Urothelium cell line (cell line): ENCODE results near the gene FPGS.

Experiments
- DNase-seq: peaks from one replicate; pipeline ENCODE4 v3.0.0; 2011; ENCODE audit warnings: low spot score, mixed read lengths
- FAIRE-seq: peaks from 2 replicates; lab custom pipeline; 2011; peaks lifted over from hg19 to GRCh38; lab: Jason Lieb, UNC

Gene FPGS

DNA sequence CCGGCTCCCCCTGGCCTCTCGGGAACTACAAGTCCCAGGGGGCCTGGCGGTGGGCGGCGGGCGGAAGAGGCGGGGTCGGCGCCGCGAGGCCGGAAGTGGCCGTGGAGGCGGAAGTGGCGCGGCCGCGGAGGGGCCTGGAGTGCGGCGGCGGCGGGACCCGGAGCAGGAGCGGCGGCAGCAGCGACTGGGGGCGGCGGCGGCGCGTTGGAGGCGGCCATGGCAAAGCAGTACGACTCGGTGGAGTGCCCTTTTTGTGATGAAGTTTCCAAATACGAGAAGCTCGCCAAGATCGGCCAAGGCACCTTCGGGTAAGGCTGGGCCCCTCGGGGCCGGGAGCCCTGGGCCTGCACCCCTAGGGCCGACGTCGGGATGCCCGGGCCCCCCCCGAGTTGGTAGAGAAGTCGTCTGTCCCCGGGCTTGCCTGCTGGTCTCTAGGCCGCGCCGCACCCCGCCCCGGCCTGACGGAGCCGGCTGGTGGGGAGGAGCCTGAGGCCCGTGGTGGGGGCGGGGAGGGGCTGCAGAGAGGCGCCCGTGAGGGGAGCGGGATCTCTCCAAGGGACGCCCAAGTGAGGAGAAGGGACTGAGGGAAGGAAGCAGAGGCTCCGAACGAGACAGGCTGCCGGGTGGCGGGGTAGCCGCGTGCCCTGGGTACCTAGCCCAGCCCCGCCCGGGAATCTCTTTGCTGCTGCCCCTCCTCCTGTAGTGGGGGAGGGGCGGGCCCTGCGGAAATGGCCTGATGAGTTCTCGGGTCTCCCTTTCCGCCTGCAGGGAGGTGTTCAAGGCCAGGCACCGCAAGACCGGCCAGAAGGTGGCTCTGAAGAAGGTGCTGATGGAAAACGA is 16.5 kb upstream of the FPGS start, which contains the start of gene CDK9:
Gene CDK9 (plus strand): TSS at position 102 of the 840 bp plus-strand sequence. CDS start 115 bp downstream, at position 217.
- DNase-seq (peak; percentile 93), FAIRE-seq (no peak)

DNA sequence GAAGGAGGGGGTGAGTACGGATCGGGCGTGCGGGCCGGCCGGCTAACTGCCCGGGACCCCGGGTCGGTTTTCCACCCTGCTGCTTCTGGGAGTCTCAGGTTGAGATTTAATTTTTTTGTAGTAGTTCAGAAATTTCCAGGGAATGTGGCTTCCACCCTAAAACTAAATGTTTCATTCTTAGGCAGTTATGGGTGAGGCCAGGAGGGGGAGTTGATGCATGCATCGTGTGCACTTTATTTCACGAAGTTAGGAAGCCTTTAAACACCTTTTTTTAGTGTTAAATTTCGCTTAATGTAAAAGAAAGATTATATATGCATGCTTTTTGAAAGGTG is 15.9 kb upstream of the FPGS start:
- FAIRE-seq (no peak), DNase-seq (no peak)

DNA sequence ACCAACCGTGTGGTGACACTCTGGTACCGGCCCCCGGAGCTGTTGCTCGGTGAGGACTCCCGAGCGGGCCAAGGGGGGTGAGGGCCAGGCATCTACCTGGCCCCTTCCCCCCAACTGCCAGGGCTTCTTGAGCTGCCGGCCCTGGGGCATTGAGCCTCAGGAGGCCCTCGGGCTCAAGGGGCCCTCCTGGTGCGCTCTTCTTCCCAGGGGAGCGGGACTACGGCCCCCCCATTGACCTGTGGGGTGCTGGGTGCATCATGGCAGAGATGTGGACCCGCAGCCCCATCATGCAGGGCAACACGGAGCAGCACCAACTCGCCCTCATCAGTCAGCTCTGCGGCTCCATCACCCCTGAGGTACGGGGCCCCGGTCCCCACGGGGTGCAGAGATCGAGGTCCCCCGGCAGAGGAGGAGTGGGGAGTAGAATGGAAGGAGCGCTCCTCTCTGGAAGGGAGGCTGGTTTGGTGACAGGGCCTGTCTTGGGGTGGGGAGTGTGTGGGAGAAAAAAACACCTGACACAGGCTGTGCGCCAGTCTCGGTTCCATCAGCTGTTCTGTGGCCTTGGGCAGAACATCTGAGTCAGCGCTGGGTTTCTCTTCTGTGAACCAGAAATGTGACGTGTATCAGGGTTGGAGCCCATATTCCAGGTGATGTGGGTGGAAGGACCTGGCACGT is 14.2 kb upstream of the FPGS start:
- DNase-seq (no peak), FAIRE-seq (no peak)

DNA sequence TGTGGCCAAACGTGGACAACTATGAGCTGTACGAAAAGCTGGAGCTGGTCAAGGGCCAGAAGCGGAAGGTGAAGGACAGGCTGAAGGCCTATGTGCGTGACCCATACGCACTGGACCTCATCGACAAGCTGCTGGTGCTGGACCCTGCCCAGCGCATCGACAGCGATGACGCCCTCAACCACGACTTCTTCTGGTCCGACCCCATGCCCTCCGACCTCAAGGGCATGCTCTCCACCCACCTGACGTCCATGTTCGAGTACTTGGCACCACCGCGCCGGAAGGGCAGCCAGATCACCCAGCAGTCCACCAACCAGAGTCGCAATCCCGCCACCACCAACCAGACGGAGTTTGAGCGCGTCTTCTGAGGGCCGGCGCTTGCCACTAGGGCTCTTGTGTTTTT is 13.5 kb upstream of the FPGS start:
- DNase-seq (no peak), FAIRE-seq (no peak)

DNA sequence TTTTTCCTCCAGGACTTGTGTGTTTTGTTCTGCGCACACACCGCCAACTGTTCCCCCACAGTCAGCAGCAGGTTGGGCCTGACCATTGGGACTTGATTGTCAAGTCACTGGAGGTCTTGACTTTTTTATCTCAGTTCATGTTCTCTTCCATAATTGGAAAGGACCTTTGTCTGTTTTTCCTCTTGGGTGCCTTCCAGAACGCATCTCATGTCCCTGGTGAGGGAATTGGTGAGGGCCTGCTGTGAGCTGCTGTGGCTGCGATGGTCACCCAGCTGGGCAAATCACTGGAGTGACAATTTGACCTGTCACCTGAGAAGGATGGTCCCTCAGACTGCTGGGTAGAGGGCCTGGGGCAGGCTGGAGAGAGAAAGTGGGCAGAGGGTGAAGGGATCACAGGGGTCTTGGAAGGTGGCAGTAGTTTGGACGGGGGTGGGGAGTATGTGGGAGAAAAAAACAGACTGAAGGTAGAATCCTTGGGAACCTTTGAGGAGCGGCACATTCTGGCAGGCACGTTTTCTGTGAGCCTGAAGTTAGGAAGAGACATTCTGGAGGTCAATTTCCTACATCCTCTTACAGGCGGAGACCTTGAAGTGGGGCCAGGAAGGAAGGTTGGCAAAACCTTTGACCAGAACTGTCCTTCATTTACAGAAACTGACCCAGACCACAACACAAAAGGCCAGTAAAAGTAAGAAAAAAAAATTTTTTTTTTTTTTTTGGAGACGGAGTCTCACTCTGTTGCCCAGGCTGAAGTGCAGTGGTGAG is 12.4 kb upstream of the FPGS start:
- FAIRE-seq (no peak), DNase-seq (no peak)

DNA sequence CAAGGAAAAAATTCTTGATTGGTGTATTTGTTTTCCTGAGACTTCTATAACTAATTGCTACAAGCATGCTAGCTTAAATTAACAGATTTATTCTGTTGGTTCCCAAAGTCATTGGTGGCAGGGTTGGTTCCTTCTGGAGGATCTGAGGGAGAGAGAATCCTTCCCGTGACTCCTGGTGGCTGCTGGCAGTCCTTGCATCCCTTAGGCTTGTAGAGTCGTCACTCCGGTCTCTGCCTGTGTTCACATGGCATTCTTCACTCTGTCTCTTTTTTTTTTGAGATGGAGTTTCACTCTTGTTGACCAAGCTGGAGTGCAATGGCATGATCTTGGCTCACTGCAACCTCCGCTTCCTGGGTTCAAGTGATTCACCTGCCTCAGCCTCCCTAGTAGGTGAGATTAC is 11.6 kb upstream of the FPGS start:
- DNase-seq: no peak
- no peak for FAIRE-seq

DNA sequence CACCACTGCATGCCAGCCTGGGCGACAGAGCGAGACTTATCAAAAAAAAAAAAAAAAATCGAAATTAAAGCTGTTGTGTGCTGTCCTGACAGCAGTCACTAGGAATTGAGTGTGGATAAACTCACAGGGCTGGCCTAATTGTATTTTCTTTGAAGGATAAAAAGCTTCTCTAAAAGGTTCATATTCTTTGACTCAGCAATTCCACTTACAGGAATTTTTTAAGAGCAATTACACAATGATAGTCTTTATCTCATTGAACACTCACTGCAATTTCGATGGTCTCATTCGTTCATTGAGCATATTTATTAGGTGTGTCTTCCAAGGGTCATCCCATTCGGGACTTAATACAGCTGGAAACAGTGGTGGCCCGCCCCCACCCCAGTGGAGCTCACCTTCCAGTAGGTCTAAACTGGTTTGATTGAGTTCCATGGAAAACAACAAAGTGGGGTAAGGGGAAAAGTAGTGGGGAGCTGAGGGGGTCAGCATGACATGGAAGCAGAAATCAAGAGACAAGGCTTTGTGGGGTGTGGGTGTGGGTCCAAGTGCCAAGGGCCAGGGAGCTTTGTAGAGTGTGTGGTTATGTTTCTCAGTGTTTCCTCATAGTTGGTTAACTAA is 10.2 kb upstream of the FPGS start:
- FAIRE-seq (no peak), DNase-seq (no peak)

DNA sequence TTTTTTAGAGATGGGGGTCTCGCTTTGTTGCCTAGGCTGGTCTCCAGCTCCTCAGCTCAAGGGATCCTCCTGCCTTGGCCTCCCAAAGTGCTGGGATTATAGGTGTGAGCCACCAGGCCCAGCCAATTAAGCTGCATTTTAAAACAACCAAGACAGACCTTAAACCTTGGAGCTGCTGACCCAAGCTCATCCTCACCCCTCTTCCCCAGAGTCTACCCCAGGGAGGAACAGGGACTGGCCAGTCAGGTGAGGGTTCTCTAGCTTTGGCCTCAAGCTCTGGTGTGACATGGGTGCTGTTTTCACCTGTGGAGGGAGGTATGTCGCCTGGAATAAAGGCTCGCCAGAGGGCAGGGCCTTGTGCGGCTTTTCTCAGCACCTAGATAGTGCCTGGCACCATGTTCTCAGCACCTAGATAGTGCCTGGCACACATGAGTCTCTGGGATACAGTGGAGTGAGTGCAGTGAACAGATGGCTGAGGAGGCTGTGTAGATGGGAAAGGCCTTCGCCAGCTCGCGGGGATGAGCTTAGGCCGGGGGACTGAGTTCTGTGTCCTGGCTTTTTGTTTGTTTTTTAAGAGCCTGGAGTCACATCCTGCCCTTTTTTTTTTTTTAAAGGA is 9.5 kb upstream of the FPGS start:
- DNase-seq (no peak), FAIRE-seq (no peak)

DNA sequence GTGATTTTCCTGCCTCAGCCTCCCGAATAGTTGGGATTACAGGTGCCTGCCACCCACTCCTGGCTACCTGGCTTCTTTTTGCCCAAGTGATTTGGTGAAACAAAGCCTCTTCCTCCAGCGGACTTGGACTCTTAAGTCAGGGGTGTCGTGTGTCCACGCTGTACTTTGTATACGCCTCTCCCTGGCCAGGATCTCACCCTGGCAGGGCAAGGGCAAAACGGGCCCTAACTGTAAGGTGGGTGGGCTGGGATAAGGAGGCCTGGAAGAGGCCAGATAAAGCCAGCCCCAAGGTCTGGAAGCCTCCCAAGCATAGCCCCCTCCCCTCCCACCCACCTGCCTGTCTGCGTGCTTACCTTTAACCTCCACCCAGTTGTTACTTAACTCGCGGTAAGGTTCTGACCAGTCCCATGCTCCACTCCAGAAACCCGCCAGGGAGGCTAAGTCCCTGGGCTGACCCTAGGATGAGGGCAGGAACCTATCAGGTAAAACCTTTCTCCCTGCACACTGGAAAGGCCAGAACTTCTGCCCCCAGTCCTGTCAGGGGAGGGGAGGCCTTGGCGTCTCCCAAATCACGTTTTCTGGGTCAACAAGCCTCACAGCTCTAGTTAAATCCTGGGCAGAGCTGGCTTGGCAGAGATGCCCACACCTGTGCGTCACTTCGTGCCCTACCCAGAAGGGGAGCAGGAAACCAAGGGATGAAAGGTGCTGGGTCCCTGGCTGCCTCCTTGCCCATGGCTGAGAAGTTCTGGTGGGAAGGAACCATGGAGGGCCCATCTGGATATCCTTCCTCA is 8.5 kb upstream of the FPGS start:
- DNase-seq (no peak), FAIRE-seq (no peak)

DNA sequence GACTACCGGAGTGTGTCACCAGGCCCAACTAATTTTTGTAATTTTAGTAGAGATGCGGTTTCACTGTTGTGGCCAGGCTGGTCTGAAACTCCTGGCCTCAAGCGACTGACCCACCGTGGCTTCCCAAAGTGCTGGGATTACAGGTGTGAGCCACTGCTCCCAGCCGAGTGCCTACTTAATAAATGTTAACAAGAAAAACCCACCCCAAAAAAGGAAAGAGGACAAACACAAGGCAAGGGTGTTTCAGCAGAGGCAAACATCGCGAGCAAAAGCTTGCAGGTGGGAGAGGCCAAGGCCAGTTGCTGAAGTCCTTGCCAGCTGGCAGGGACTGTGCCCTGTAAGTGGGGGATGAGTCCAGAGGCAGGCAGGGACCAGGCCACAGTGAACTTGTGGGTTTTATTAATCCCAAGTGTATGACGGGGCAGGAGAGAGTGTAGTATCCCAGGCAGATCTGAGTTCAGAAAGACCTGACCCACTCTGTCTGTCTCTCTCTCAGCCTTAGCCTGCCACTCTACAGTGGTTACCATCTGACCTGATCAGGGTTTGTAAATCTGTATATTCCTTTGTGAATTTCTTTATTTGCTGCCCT is 6.4 kb upstream of the FPGS start:
- DNase-seq (no peak), FAIRE-seq (no peak)

DNA sequence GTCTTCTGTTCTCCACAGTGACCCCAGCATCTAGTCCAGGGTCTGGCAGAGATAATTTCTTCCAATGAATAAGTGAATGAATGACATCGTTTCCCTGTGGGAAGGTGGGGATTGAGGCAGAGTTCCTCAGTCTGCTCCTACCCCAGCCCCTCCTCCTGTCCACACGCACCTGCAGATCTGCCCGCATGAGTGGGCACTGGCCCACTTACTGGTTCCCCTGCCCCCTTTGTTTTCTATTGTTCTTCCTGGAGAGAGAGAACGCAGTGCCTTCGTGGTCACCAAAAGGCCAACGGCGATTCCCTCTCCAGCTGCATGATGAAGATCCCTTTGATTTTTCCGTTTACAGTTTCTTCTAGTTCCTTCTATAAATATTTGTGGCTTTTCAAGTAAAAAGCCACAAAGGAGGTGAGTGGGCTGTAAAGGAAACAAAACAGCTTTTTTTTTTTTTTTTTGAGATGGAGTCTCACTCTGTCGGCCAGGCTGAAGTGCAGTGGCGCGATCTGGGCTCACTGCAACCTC is 5.8 kb upstream of the FPGS start:
- DNase-seq: peak; percentile 20
- no peak for FAIRE-seq

DNA sequence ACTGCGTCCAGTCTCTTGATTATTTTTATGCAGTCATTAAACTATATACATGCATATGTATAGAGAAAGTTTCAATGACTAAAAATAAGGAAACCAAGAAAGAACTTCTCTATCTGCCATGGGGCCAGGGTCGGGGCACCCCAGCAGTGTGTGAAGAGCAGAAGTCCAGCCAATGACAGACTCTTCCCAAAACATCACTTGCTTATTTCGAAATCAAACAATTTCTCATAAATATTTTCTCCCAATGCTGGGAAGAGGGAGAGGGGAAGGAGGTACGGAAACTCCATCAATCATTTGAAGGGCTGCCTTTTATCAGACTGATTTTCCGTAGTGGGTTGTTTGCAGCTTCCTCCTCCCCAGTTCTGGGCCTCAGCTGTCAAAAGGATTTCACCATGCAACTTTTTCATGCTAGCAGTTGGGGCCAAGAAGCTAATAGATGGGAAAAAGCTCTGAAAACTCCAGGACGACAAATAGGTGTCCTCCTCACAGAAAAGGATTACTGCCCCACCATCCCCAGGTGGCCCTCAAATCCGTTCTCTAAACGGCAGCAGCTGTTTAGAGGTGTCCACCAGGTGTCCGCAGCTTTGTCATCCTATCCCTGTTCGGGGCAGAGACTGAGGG is 617 bp upstream of the FPGS start:
- DNase-seq: no peak

DNA sequence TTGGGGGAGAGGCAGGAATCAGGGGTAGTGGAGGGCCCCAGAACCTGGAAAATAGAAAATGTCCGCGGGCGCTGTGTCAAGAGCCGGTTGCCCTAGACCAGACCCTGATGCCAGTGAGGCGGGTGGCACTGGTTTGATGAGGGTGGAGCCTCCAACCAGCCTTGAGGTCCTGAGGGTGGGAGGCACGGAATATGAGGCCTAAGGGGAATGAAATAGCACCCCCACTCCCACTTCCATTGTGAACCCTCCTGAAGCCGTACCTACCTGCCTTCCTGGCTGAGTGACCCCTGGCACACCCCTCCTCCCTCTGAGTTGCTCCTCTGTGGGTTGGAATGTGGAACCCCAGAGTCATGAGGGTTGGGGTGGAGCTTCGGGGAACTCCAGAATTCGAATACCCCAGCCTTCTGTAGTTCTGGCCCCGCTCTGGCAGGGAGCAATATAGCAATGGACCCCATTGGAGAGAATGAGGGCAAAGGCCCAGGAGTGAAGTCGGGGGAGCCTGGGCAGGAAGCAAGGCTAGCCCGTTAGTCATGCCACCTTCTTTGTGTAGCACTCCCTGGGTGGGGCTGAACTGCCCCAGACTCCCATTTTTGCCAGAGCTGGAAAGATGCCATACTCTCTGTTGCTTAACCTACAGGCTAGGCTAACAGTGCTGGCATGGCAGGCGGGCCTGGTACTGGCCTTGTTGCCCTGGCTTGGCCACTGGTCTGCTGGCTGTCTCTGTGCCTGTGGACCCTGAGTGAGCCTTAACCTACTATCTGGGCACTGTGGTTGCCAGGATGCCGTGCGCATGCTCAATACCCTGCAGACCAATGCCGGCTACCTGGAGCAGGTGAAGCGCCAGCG is 1.0 kb downstream of the FPGS start:
- peak; percentile 42 for DNase-seq
- no peak for FAIRE-seq

More for the DNA sequence above, 617 bp upstream of the FPGS start:
- FAIRE-seq: no peak

DNA sequence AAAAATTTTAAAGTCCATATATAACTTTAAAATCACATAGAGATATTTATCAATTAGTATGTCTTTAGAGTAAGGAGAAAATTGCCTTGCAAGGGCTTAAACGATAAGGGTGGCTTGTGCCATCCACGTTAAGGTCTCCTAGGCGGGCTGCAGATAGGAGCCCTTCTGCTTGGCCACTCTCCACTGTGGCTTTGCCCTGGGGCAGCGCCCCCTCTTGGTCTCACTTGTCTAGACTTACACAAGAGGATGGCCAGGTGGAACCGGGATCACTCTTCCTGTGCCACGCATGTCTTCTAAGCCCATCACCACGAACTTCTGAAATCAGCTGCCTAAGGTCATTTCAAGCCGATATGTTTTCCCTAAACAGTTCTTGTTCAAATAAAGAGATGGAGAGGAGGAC is 2.9 kb downstream of the FPGS start:
- FAIRE-seq: no peak
- peak; percentile 27 for DNase-seq

DNA sequence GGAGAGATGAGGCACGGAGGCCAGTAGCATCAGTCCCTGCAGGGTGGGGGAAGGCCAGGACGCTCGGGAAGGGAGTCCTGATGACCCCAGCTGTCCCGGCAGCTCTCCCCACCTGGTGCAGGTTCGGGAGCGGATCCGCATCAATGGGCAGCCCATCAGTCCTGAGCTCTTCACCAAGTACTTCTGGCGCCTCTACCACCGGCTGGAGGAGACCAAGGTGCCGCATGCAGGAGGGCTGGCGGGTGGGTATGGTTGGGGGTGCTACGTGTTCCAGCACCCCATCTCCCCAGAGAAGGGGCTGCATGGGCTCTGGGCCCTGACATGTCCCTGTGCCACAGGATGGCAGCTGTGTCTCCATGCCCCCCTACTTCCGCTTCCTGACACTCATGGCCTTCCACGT is 4.2 kb downstream of the FPGS start:
- no peak for DNase-seq
- no peak for FAIRE-seq

DNA sequence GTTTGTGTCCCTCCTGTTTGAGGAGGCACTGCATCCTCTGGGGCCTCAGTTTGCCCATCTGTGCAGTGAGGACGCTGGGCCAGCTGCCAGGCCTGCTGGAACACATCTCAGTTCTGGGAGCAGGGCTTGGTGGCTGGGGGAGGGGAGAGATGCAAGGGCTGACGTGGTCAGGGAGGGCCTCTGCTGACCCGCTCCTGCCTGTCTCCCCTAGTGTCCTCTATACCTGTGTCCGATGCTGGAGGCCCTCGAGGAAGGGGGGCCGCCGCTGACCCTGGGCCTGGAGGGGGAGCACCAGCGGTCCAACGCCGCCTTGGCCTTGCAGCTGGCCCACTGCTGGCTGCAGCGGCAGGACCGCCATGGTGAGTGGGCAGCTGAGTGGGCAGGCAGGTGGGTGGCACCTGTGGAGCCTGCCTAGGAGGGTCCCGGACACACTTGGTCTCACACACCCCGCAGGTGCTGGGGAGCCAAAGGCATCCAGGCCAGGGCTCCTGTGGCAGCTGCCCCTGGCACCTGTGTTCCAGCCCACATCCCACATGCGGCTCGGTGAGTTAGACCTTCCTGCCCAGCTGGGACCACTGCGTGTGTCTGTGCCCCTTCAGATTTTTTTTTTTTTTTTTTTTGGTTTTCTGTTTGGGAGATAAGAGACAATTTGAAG is 5.8 kb downstream of the FPGS start:
- DNase-seq: no peak
- no peak for FAIRE-seq

DNA sequence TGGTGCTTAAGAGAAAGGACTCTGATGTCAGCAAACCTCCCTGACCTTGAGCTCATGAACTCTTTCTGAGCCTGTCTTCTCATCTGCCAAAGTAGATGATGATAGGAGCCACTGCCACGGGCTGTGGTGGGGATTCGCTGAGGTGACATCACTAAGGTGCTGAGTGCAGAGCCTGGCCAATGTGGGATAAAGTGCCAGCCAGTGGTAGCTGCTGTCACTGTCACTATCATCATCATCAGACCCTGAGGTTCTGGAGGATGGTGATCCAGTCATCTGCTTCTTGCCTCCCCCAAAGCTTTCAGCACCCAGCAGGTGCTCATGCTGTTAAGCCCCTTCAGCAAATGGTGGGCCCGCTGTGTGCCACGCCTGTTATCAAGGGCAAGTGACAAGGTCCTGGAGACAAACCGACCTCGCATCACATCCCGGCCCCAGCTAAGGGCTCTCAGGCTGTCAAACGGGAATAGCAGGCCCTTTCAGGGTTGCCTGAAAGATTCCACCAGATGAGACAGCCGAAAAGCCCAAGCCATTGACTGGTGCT is 6.4 kb downstream of the FPGS start:
- FAIRE-seq (no peak), DNase-seq (no peak)
